DND-41 (cell line): ENCODE measurements around the gene OAS2.

Experiments
- CTCF ChIP-seq: IDR thresholded peaks from 2 replicates; pipeline ENCODE4 v1.5.1; 2012; ENCODE audit warnings: borderline replicate concordance, low read length, moderate library complexity, mild to moderate bottlenecking; ENCODE audit not compliant: poor library complexity, severe bottlenecking; ENCODE audit errors: extremely low read depth
- EZH2 ChIP-seq: IDR thresholded peaks from 3 replicates; pipeline ENCODE4 v1.6.1; 2012; ENCODE audit warnings: borderline replicate concordance, low read depth, mild to moderate bottlenecking, moderate library complexity, low read length, inconsistent platforms; ENCODE audit not compliant: severe bottlenecking

- TF ChIP-seq CTCF (no peak), EZH2 (no peak)
Measured at GRCh38 chr12:112979041-112979680, 842 bp downstream of the OAS2 start.
